GM21723 (cell line): ENCODE data around the gene POLR2B.

Experiments
- ATAC-seq: cut with Tn5 transposase; IDR thresholded peaks from one replicate; pipeline ENCODE4 v1.9.1; 2021; ENCODE audit warnings: mild to moderate bottlenecking, moderate library complexity; ENCODE audit not compliant: unreplicated experiment

POLR2B gene

GRCh38 chr4:57078685-57079521 is 100.2 kb downstream of the POLR2B start:
- no peak for ATAC-seq
